GM18508 (cell line): ENCODE data around the gene C22orf15.

Experiments used
- ATAC-seq: cut with Tn5 transposase; IDR thresholded peaks from one replicate; pipeline ENCODE4 v1.9.1; 2021; ENCODE audit warnings: moderate number of reproducible peaks; ENCODE audit not compliant: insufficient read depth, unreplicated experiment

The C22orf15 gene

GRCh38 chr22:23750367-23750713 lies 12.4 kb upstream of the C22orf15 start:
- ATAC-seq, result no peak

DNA sequence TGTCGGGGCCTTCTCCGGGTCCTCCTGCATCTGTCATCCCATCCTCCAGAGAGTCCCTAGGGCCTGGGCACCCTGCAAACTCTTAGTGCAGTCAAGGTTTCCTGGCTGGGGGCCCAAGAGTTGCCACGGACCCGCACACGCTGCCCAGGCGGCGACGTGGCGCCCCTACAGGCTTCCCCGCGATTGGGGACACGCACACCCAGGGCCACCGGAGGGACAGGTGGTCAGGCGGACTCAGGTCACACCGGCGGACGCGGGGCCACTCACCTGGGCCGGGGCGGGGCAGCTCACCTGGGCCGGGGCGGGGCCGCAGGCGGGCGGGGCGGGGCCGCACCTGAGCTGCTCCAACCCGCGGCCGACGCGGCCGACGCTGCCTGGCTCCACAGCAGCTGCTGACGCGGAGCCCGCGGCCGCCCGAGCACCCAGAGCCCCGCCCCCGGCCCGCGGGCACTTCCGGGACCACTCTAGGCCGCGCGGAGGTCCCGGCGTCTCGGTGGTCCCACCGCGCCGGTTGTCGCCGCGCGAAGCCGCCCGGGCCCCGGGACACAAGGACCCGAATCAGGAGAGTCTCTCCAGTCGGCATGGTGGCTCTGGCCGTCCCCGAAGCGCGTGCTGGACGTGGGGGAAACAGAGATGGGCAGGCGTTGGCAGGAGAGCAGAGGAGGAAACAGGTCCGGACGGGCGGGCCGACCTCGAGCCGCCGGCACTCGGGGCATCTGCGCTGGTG lies 11.9 kb upstream of the C22orf15 start, which contains the start of gene ZNF70:
Gene ZNF70, minus strand, starts transcription at position 399 of the 727 bp plus-strand sequence. CDS start 5,972 bp downstream, outside the sequence.
- ATAC-seq, result no peak

- ATAC-seq, result no peak
These were observed 11.3 kb upstream of the C22orf15 start for GRCh38 chr22:23751441-23751996.

GRCh38 chr22:23752090-23752691 lies 10.6 kb upstream of the C22orf15 start:
- no peak for ATAC-seq

DNA sequence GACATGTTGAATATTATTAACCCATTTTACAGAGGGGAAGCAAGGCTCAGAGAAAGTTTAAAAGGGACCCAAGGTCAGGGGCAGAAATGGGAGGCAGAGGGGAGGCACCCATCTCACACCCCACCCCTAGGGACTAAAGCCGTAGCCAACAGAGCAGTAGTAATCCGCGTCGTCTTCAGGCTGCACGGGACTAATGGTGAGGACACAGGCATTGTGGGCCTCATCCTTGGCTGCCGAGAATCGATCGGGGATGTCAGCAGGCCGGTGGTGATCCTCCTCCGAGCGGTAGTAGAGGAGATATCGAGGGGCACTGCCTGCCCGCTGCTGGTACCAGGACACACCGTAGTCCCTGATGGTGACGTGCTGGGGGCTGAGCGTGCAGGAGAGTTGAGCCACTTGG lies 10.0 kb upstream of the C22orf15 start:
- ATAC-seq, result no peak

- no peak for ATAC-seq
These were observed 9.4 kb upstream of the C22orf15 start for GRCh38 chr22:23753385-23753784.

GRCh38 chr22:23754220-23754919 lies 8.4 kb upstream of the C22orf15 start, which contains the start of gene VPREB3:
VPREB3 (minus strand) TSS chr22:23754425; CDS start chr22:23754363, 62 bp downstream.
- no peak for ATAC-seq

- ATAC-seq, result no peak
These were observed 7.7 kb upstream of the C22orf15 start for GRCh38 chr22:23754980-23755636.

DNA sequence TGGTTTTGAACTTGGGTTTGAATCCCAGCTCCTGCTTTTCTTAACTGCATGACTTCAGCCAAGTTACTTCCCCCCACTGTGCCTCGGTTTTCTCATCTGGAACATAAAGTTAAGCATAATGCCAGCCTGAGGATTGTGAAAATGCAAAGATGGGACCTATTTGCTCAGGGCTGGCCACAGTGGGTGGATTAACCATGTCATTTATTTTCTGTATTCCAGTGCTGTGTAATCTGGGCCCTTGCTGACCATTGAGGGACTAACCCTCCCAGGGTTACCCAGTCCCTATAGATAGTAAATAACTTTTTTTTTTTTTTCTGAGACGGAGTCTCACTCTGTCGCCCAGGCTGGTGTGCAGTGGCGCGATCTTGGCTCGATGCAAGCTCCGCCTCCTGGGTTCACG lies 7.1 kb upstream of the C22orf15 start:
- no peak for ATAC-seq

GRCh38 chr22:23756891-23757290 lies 5.9 kb upstream of the C22orf15 start:
- no peak for ATAC-seq

DNA sequence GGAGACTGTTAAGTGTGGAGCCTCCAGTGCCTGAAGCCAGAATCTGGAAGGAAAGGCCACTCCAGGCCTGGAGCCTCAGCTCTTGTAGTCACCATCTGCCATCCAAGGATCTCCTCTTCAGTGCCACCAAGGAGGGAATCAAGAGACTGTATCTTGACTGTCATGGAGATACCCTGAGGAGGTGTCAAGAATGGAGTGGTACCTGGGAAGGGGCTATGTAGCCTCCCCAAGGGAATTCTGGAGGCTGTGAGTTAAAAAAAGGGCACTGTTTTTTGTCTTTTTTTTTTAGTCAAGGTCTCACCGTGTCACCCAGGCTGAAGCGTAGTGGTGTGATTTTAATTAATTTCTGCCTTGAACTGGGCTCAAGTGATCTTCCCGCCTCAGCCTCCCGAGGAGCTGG lies 3.2 kb upstream of the C22orf15 start:
- no peak for ATAC-seq

- no peak for ATAC-seq
These were observed 2.7 kb upstream of the C22orf15 start for GRCh38 chr22:23760056-23760455.

DNA sequence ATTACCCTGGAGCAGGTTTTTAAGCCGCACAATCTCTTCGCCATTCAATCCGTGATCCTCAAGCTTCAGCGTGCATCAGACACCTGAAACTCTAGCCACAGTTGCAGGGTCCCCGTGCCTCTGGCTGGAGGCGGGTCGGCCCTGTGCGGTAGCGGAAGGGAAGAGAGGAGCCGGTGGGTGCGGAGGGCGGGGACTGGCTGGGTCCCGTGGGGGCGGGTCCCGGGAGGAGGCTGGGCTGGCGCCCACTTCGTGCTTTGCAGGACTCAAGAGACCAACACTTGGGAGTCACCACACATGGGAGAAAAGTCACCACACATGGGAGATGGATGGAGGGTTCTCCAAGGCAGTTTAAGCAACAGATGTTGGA lies 772 bp downstream of the C22orf15 start:
- no peak for ATAC-seq

DNA sequence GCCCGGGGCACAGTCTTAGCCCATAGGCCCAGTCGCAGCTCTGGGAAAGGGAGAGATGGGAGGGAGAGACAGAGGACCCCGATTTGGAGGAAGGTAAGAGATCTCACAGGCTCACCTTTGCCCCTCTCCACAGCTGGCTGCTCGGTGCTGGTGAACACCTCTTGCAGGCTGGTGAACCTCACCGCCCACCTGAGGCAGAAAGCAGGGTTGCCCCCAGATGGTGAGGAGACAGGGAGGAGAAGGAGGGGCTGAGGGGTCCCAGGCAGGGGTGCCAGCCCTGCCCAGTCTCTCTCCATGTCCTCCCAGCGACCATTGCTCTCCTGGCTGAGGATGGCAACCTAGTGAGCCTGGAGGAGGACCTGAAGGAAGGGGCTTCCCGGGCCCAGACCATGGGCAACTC lies 1.2 kb downstream of the C22orf15 start:
- ATAC-seq, result no peak

- no peak for ATAC-seq
These were observed 2.4 kb downstream of the C22orf15 start for GRCh38 chr22:23764899-23765881.

- no peak for ATAC-seq
These were observed 4.5 kb downstream of the C22orf15 start for GRCh38 chr22:23767303-23767672.

GRCh38 chr22:23767673-23768548 lies 5.1 kb downstream of the C22orf15 start, which contains the start of gene CHCHD10:
CHCHD10 (minus strand) TSS chr22:23767972; CDS start chr22:23767874, 98 bp downstream.
- ATAC-seq, result no peak

- ATAC-seq, result no peak
These were observed 6.7 kb downstream of the C22orf15 start for GRCh38 chr22:23769321-23769965.
